Psoas muscle (tissue), 8 donors: ENCODE measurements around the gene LNPEP. TPM values are rescaled to one million over a fixed set of nuclear protein-coding genes. Genes with fewer than 3 reads are reported as not detected.

Experiments
- ATAC-seq, 4 donors: fragments of 200-7000 bp; cut with Tn5 transposase; one replicate each; pipeline ENCODE4 v1.9.1; 2020; ENCODE audit warnings: moderate library complexity in 3 of 4, mild to moderate bottlenecking in 2 of 4
- DNase-seq, 2 donors: peaks; one replicate each; pipeline ENCODE4 v3.0.0-alpha.2; 2020
- H3K27ac ChIP-seq: fragments of 200-600 bp; one replicate; pipeline ENCODE4 v1.8.0; 2022
- H3K27me3 ChIP-seq, 3 donors: fragments of 200-600 bp in 1 of 3; one replicate each; pipeline versions ENCODE4 v1.6.1 to v1.8.0; 2013 to 2022; ENCODE audit warnings: low read length in 2 of 3, mild to moderate bottlenecking in 2 of 3, moderate library complexity in 1 of 3; ENCODE audit not compliant: insufficient read depth in 3 of 3
- H3K36me3 ChIP-seq, 2 donors: fragments of 200-600 bp in 1 of 2; one replicate each; pipeline versions ENCODE4 v1.6.1 to v1.8.0; 2013 to 2022; ENCODE audit warnings: low read depth in 1 of 2, mild to moderate bottlenecking in 1 of 2, moderate library complexity in 1 of 2; ENCODE audit not compliant: insufficient read depth in 1 of 2
- H3K4me1 ChIP-seq: fragments of 200-600 bp; one replicate; pipeline ENCODE4 v1.8.0; 2022
- H3K4me3 ChIP-seq: fragments of 200-600 bp; one replicate; pipeline ENCODE4 v1.8.0; 2022; ENCODE audit warnings: mild to moderate bottlenecking
- H3K9me3 ChIP-seq: fragments of 200-600 bp; one replicate; pipeline ENCODE4 v1.8.0; 2022
- CTCF ChIP-seq: fragments of 200-600 bp; IDR thresholded peaks from one replicate; pipeline ENCODE4 v1.8.0; 2022; ENCODE audit warnings: antibody characterized with exemption
- WGBS, 3 donors: extraction: QIAGEN DNeasy Blood & Tissue Kit; methylation state at CpG; one replicate each; pipeline versions ENCODE4 v1.1.6 to v1.1.7; 2013; 5-methylcytosine and 5-hydroxymethylcytosine counted together
- intact Hi-C, 2 donors: fragments of 100-400 bp; cut with DNase I; formaldehyde crosslinking; loops; one replicate each; pipeline versions ENCODE4 v1.11.0 to v1.14.2; 2022
- polyA plus RNA-seq, 3 donors: library from polyadenylated mRNA; stranded (reverse); fragments of 200-250 nt; gene quantifications; one replicate each; pipeline ENCODE4 v1.2.3, GENCODE V29; 2013
- total RNA-seq, 4 donors: library from RNA; stranded (reverse); fragmentation: NEBNext Ultra II Directional in 2 of 4; extraction: Animal tissue kit (Norgen Biotek cat#: 25700) in 2 of 4; gene quantifications; one replicate each; pipeline versions ENCODE4 v1.2.1 to v1.2.4, GENCODE V29; 2021 to 2023
- donor health status: healthy with polysubstance abuse.
- donor health status: DM: no; HTN: no; CAD: no; lungs with moderate emphysema.
- donor health status: Bipolar disorder and iron deficiency.
- donor health status: healthy.
- donor health status: DM: yes; HTN: yes; CAD: no.
- donor health status: DM: no; HTN: no; CAD: no.
- donor health status: DM: no; HTN: no; CAD: no.
- donor health status: DM: yes; HTN: yes; CAD: no.

The LNPEP gene
- total and polyA plus RNA-seq, 7 donors = 4.1 to 62.8 (median 30.4) TPM

- intact Hi-C loops = no loop called here
- no peak overlapping the region for H3K27ac ChIP-seq
These were observed 4.7 kb downstream of the LNPEP start for GRCh38 chr5:96940586-96940985.

DNA sequence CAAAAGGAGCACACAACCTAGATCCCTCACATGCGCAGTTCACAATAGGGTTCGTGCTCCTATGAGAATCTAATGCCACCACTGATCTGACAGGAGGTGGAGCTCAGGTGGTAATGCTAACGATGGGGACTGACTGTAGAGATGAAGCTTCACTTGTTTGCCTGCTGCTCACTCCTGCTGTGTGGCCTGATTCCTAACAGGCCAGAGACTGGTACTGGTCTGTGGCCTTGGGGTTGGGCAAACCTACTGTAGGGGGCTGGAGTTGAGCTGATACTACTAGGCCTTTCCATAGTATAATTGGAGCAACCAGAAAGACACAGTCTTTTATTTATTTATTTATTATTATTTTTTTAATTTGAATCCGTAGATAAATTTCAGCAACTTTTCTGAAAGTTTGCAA lies 5.3 kb downstream of the LNPEP start:
- Histone ChIP-seq H3K36me3 (no peaks in the 10 kb centered on the region), H3K27ac (no peak overlapping the region), H3K9me3 (no peaks in the 10 kb centered on the region), H3K4me3 (no peak overlapping the region), H3K4me1 (peaks cover 53% of the 10 kb centered on the region), H3K27me3 (no peaks in the 10 kb centered on the region)
- intact Hi-C loops = no loop called here
- 61 to 86% (median 85%) methylated on average over 4 of the region's 4 CpGs for WGBS, 3 donors
- DNase-seq (no peak), ATAC-seq (no peak)
- TF ChIP-seq CTCF = no peak

More at GRCh38 chr5:96940586-96940985, 4.7 kb downstream of the LNPEP start:
- DNase-seq (no peak), ATAC-seq (no peak)
- no peak for TF ChIP-seq CTCF
- H3K36me3 ChIP-seq = no peaks in the 10 kb centered on the region
- peaks cover 53% of the 10 kb centered on the region for H3K4me1 ChIP-seq
- H3K27me3 ChIP-seq = no peaks in the 10 kb centered on the region
- no peak overlapping the region for H3K4me3 ChIP-seq
- no peaks in the 10 kb centered on the region for H3K9me3 ChIP-seq
- 71 to 83% (median 74%) methylated on average over 3 of the region's 3 CpGs for WGBS, 3 donors

DNA sequence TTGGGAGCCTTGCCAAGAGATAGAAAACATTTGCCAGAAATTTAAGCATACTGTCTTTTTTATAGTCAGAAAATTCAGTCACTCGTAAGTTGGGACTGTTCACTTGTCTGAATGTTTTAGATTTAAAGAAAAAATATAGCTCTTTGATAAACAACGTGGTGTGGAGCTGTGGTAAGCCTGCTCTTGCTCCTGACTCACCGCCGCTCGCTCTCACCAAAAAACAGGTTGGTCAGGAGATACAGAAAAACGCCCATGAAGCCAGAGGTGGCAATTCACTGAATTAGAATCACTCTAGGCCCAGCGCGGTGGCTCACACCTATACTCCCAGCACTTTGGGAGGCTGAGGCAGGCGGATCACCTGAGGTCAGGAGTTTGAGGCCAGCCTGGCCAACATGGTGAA lies 6.2 kb downstream of the LNPEP start:
- intact Hi-C loops = no loop called here
- no peaks in the 10 kb centered on the region for H3K36me3 ChIP-seq
- no peak overlapping the region for H3K4me3 ChIP-seq
- TF ChIP-seq CTCF = no peak
- no peaks in the 10 kb centered on the region for H3K27me3 ChIP-seq
- H3K27ac ChIP-seq = no peak overlapping the region
- no peaks in the 10 kb centered on the region for H3K9me3 ChIP-seq
- DNase-seq = no peak
- no peak for ATAC-seq
- peaks cover 54% of the 10 kb centered on the region for H3K4me1 ChIP-seq
- 95 to 98% (median 97%) methylated on average over 9 of the region's 9 CpGs for WGBS, 3 donors

DNA sequence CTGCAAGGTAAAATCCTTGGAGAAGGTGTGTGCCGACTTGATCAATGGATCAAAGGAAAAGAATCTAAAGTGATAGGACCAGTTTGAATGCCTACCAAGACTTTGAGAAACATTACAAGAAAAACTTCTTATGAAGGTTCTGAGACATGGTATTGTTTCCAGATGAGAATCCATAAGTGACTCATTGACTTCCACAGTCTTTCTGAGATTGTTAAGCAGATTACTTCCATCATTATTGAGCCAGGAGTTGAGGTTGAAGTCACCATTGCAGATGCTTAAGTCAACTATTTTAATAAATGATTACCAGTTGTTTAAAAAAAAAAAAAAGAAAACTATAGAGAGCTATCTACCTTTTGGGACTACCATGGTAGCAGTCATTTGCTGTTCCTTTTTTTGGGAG lies 7.0 kb downstream of the LNPEP start:
- intact Hi-C loops = no loop called here
- TF ChIP-seq CTCF = no peak
- Histone ChIP-seq H3K4me3 (no peak overlapping the region), H3K36me3 (no peaks in the 10 kb centered on the region), H3K27me3 (no peaks in the 10 kb centered on the region), H3K9me3 (no peaks in the 10 kb centered on the region), H3K4me1 (peaks cover 54% of the 10 kb centered on the region), H3K27ac (no peak overlapping the region)
- ATAC-seq = no peak
- DNase-seq = no peak
- WGBS, 3 donors = 93 to 99% (median 94%) methylated on average over 1 of the region's 1 CpG

- no peak for TF ChIP-seq CTCF
- intact Hi-C loops = no loop called here
- Histone ChIP-seq H3K9me3 (no peaks in the 10 kb centered on the region), H3K4me3 (no peak overlapping the region), H3K27ac (no peak overlapping the region), H3K27me3 (no peaks in the 10 kb centered on the region), H3K36me3 (no peaks in the 10 kb centered on the region), H3K4me1 (peaks cover 45% of the 10 kb centered on the region)
- WGBS, 3 donors = 67 to 94% (median 70%) methylated on average over 1 of the region's 1 CpG
- no peak for DNase-seq
- peak in 3 of 4 donors; percentile 43 to 60 (median 49) for ATAC-seq
These were observed 7.9 kb downstream of the LNPEP start for GRCh38 chr5:96943799-96944198.
